ENCODE data around the gene SYP. TPM values are rescaled to one million over a fixed set of nuclear protein-coding genes. Genes with fewer than 3 reads are reported as not detected.

SYP gene
- total and polyA plus RNA-seq, 9 of the 15 experiments (the other 6 are each of a cell fraction or from before 2014, with no cell fraction given) = 0.48 to 5.1 (median 2.6) TPM

- TF ChIP-seq ZNF609 (CRISPR knock-in tag; IDR thresholded peaks at IDR 0.05; ENCODE audit: borderline replicate concordance) = no peak
- TF ChIP-seq BRF2 (IDR thresholded peaks at IDR 0.05; ENCODE audit: borderline replicate concordance, insufficient read depth, insufficient read length) = no peak
- no peak for TF ChIP-seq U2AF2 (optimal IDR thresholded peaks at IDR 0.05; ENCODE audit: low read depth, low read length)
- no peak for TF ChIP-seq SIRT6 (IDR thresholded peaks at IDR 0.05; ENCODE audit: low read depth, low read length)
- no peak for TF ChIP-seq SRSF9 (IDR thresholded peaks at IDR 0.05; ENCODE audit: borderline replicate concordance, low read depth, low read length)
- TF ChIP-seq ELK3 (CRISPR knock-in tag; IDR thresholded peaks at IDR 0.05) = no peak
These were observed 33.8 kb downstream of the SYP start (continued) for GRCh38 chrX:49165901-49166881.
